Ascending aorta (tissue), 2 donors: ENCODE data around the gene ZNF48. TPM values are rescaled to one million over a fixed set of nuclear protein-coding genes. Genes with fewer than 3 reads are reported as not detected.
A peak's percentile ranks its signal among the peaks of the same experiment; 100 is the strongest.

Source experiments
- DNase-seq, 2 donors: peaks; one replicate each; pipeline ENCODE4 v3.0.0-alpha.2; 2019; ENCODE audit warnings: low spot score in 2 of 2
- H3K27ac ChIP-seq, 2 donors: fragments of 200-600 bp; sonication (generic); one replicate each; pipeline ENCODE4 v1.5.1; 2016 to 2017; ENCODE audit warnings: mild to moderate bottlenecking in 1 of 2
- H3K27me3 ChIP-seq: fragments of 200-600 bp; sonication (generic); one replicate; pipeline ENCODE4 v1.5.1; 2017
- H3K36me3 ChIP-seq, 2 donors: fragments of 200-600 bp; sonication (generic); one replicate each; pipeline ENCODE4 v1.5.1; 2016
- H3K4me1 ChIP-seq, 2 donors: fragments of 200-600 bp; sonication (generic); one replicate each; pipeline ENCODE4 v1.5.1; 2016 to 2017; ENCODE audit warnings: mild to moderate bottlenecking in 1 of 2
- H3K4me3 ChIP-seq, 2 donors: fragments of 200-600 bp; sonication (generic); one replicate each; pipeline ENCODE4 v1.5.1; 2016 to 2017; ENCODE audit warnings: mild to moderate bottlenecking in 1 of 2
- H3K9me3 ChIP-seq, 2 donors: fragments of 200-600 bp; sonication (generic); one replicate each; pipeline ENCODE4 v1.5.1; 2016
- intact Hi-C: fragments of 100-400 bp; cut with DNase I; formaldehyde crosslinking; loops from one replicate; pipeline ENCODE4 v1.15.1; 2023
- total RNA-seq: library from RNA; depleted of rRNA; stranded (reverse); fragments of >200 nt; gene quantifications from one replicate; pipeline ENCODE4 v1.1.0, GENCODE V29; 2016
- TF ChIP-seq, protein P1 (sequence below), 3 experiments: fragments of 200-600 bp in 2 of 3; fragments of 450-650 bp in 1 of 3; sonication (generic) in 2 of 3; IDR thresholded peaks; one replicate each; pipeline ENCODE4 v1.5.1; 2016 to 2019; ENCODE audit warnings: antibody characterized with exemption in 3 of 3, mild to moderate bottlenecking in 1 of 3, moderate library complexity in 1 of 3

Gene ZNF48
- total RNA-seq, 1 donor from 2014 or later, result 25.1 TPM

DNA sequence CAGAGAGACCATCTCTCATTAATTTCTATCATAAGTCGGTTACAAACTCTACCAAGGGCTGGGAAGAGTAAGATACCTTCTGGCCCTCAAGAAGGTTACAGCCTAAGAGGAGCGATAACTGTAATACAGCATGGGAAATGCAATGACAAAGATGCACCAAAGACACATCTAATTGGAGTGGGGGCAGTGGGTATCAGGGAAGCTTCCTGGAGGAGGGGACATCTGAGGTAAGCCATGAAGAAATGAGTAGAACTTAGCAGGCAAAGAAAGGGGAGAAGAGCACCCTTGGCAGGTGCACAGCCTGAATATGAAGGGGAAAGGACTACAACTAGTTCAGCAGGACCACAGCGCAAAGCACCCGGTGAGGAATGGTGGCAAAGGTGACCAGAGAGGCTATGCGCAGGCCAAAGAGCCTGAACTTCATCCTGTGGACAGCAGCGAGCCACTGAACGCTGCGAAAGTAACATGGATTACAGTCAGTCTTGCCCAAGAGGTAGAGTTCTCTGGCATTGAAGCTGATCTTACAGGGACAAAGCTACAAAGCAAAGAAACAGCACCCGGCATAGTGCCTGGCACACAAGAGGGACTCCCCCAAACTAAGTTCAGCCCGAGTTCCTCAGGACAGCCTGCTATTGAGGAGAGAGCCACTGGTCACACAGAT lies 27.7 kb upstream of the ZNF48 start:
- Histone ChIP-seq H3K4me3 (peak overlapping the region; percentile 78 to 82), H3K9me3 (no peaks in the 10 kb centered on the region), H3K27me3 (no peaks in the 10 kb centered on the region), H3K36me3 (peaks cover 18 to 28% of the 10 kb centered on the region in 2 donors), H3K4me1 (peaks cover 13 to 26% of the 10 kb centered on the region in 2 donors), H3K27ac (peak overlapping the region in 1 of 2 donors; percentile 45)
- TF ChIP-seq, protein P1, sequence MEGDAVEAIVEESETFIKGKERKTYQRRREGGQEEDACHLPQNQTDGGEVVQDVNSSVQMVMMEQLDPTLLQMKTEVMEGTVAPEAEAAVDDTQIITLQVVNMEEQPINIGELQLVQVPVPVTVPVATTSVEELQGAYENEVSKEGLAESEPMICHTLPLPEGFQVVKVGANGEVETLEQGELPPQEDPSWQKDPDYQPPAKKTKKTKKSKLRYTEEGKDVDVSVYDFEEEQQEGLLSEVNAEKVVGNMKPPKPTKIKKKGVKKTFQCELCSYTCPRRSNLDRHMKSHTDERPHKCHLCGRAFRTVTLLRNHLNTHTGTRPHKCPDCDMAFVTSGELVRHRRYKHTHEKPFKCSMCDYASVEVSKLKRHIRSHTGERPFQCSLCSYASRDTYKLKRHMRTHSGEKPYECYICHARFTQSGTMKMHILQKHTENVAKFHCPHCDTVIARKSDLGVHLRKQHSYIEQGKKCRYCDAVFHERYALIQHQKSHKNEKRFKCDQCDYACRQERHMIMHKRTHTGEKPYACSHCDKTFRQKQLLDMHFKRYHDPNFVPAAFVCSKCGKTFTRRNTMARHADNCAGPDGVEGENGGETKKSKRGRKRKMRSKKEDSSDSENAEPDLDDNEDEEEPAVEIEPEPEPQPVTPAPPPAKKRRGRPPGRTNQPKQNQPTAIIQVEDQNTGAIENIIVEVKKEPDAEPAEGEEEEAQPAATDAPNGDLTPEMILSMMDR (IDR thresholded peaks at IDR 0.05), result no peak
- DNase-seq, result no peak
- intact Hi-C loops, result no loop called here

GRCh38 chr16:30368122-30368791 lies 27.0 kb upstream of the ZNF48 start:
- Histone ChIP-seq H3K36me3 (peaks cover 14 to 25% of the 10 kb centered on the region in 2 donors), H3K27ac (peak overlapping the region; percentile 10 to 58), H3K27me3 (no peaks in the 10 kb centered on the region), H3K9me3 (no peaks in the 10 kb centered on the region), H3K4me3 (peak overlapping the region; percentile 78 to 82), H3K4me1 (peaks cover 13 to 26% of the 10 kb centered on the region in 2 donors)
- TF ChIP-seq, protein P1 (IDR thresholded peaks at IDR 0.05), result no peak
- no peak for DNase-seq
- intact Hi-C loops, result no loop called here

GRCh38 chr16:30368792-30369090 lies 26.5 kb upstream of the ZNF48 start:
- no peaks in the 10 kb centered on the region for H3K9me3 ChIP-seq
- peaks cover 14 to 21% of the 10 kb centered on the region in 2 donors for H3K36me3 ChIP-seq
- H3K4me3 ChIP-seq, result peak overlapping the region; percentile 78 to 82
- intact Hi-C loops, result no loop called here
- no peak for DNase-seq
- H3K27ac ChIP-seq, result peak overlapping the region; percentile 58 to 69
- no peaks in the 10 kb centered on the region for H3K27me3 ChIP-seq
- peaks cover 13 to 26% of the 10 kb centered on the region in 2 donors for H3K4me1 ChIP-seq
- TF ChIP-seq, protein P1 (IDR thresholded peaks at IDR 0.05), result no peak

DNA sequence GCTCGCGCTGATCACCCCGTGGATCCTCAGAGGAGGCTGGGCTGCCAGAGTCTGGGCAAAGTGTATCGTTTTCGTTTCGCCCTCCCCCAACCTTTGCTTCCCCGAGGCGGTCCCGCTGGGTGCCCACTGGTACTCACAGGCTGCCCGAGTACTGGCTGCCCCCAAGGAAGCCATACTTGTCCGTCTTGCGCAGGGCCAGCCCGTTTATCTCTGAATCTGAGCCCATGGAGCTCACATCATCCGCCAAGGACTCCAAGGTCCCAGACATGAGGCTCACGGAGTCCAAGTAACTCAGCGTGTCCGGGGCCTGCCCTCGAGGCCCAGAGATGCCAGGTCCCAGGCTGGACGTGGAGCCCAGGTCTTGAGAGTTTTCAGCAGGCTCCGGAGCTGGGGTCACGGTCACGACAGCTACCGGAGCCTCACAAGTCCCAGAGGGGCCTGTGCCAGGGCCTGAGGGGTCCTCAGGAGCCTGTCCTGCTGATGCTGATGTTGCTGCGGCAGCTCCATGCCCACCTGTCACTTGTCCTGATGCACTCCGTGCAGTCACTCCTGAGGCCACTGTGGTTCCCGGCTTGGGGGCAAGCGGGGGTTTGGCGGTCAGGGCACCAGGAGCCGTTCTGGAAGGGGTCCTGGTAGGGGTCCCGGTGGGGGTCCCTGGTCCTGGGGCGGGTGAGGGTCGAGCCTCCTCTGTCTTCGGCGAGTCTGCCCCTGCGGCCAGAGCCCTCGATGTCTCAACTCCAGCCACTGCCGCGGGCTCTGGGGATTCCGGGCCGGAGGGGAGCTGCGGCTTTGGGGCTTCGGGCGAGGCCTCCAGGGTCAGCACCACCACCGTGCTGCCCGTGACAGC lies 25.9 kb upstream of the ZNF48 start:
- Histone ChIP-seq H3K4me1 (peaks cover 13 to 26% of the 10 kb centered on the region in 2 donors), H3K9me3 (no peaks in the 10 kb centered on the region), H3K36me3 (peaks cover 14 to 16% of the 10 kb centered on the region in 2 donors), H3K27ac (peak overlapping the region; percentile 58 to 69), H3K4me3 (peak overlapping the region; percentile 78 to 82), H3K27me3 (no peaks in the 10 kb centered on the region)
- intact Hi-C loops, result no loop called here
- TF ChIP-seq, protein P1 (IDR thresholded peaks at IDR 0.05), result no peak
- DNase-seq, result no peak

DNA sequence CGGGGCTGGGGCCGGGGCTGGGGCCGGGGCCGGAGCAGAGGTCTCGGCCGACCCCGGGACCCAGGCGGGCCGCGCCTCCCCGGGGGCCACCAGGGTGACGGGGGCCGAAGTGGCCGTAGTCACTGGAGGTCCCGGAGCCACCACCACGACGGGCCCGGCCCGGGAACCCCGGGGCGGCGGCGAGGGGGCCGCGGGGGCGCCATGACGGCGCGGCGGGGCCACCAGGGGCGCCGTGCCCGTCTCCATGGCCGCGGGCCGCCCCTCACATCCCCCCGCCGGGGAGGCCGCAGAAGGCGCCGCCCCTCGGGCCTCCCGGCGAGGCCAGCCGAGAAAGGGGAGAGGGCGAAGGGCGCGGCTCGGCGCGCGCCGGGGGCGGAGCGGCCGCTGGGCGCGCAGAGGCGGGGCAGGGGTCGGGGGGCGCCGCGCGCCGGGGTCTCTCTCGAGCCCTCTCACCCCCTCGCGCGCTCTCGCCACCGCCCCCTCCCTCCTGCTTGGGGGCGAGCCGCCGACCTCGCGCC lies 25.2 kb upstream of the ZNF48 start:
- H3K4me1 ChIP-seq, result peaks cover 13 to 26% of the 10 kb centered on the region in 2 donors
- no peaks in the 10 kb centered on the region for H3K9me3 ChIP-seq
- intact Hi-C loops, result loop anchor here (1.0 to 10.0 kb wide), 9 partner anchors 8 to 555 kb away; partner anchors contain the start of genes ALDOA, CD2BP2, FBRS and PAGR1
- peak overlapping the region; percentile 58 to 69 for H3K27ac ChIP-seq
- peak overlapping the region; percentile 78 to 82 for H3K4me3 ChIP-seq
- DNase-seq, result no peak
- H3K36me3 ChIP-seq, result peaks cover 8 to 9% of the 10 kb centered on the region in 2 donors
- TF ChIP-seq, protein P1 (IDR thresholded peaks at IDR 0.05), result peak in 1 of 3 experiments; percentile 45
- H3K27me3 ChIP-seq, result no peaks in the 10 kb centered on the region
